ENCODE measurements around the gene ARHGAP30.

Gene ARHGAP30

DNA sequence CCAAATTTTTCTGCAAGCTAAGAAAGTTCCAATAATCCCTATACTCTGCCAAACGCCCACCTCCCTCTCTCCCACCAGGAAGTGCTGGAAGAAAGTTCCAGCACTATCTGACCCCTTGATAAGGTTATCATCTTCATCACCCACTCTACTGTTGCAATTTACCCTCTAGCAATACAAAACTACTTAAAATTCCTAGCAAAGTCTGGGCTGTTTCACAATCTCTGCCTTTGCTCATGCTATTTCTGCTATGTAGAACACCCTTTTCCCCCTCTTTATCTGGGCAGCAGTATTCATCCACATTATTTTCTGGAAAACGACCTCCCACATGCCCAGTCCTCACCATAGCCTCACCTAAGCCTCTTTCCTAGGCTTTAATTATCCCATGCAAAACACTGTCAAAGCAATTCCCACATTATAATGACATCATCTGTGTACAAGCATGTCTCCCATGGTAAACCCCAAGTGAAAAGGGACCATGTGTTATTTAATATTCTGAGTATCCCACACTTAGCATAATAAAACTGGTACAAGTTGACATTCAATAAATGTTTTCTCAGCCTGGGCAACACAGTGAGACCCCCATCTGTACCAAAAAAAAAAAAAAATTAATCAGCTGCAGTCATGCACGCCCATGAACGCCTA lies 60.7 kb downstream of the ARHGAP30 start:
- no peaks in the 10 kb centered on the region for H4K20me1 ChIP-seq (ENCODE audit: insufficient read depth, low read length)
- peaks cover 34% of the 10 kb centered on the region for H3K79me2 ChIP-seq (ENCODE audit: insufficient read depth, low read length)
- TF ChIP-seq EZH2 (IDR thresholded peaks at IDR 0.05; ENCODE audit: borderline replicate concordance, low read length), result no peak
- TF ChIP-seq, protein P1, sequence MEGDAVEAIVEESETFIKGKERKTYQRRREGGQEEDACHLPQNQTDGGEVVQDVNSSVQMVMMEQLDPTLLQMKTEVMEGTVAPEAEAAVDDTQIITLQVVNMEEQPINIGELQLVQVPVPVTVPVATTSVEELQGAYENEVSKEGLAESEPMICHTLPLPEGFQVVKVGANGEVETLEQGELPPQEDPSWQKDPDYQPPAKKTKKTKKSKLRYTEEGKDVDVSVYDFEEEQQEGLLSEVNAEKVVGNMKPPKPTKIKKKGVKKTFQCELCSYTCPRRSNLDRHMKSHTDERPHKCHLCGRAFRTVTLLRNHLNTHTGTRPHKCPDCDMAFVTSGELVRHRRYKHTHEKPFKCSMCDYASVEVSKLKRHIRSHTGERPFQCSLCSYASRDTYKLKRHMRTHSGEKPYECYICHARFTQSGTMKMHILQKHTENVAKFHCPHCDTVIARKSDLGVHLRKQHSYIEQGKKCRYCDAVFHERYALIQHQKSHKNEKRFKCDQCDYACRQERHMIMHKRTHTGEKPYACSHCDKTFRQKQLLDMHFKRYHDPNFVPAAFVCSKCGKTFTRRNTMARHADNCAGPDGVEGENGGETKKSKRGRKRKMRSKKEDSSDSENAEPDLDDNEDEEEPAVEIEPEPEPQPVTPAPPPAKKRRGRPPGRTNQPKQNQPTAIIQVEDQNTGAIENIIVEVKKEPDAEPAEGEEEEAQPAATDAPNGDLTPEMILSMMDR (IDR thresholded peaks at IDR 0.05; ENCODE audit: low read length), result no peak
- H3K27ac ChIP-seq (ENCODE audit: low read depth, low read length, poor library complexity, severe bottlenecking), result no peak overlapping the region
- H3K4me1 ChIP-seq (ENCODE audit: insufficient read depth, low read length, severe bottlenecking), result peaks cover 21% of the 10 kb centered on the region
- no peak overlapping the region for H2AFZ ChIP-seq (ENCODE audit: low read length)
- H3K9ac ChIP-seq (ENCODE audit: low read length), result no peak overlapping the region
- H3K9me2 ChIP-seq (ENCODE audit: low read depth, low read length), result no peaks in the 10 kb centered on the region
- 0 out of 2 replicates have a peak, but pooled peaks cover 3% of the 10 kb centered on the region for H3K36me3 ChIP-seq (ENCODE audit: insufficient read depth, low read length)
- H3K9me3 ChIP-seq (ENCODE audit: low read length), result no peaks in the 10 kb centered on the region
- no peak overlapping the region for H3K4me2 ChIP-seq (ENCODE audit: low read length)
- no peak overlapping the region for H3K4me3 ChIP-seq (ENCODE audit: low read depth, low read length, poor library complexity, severe bottlenecking)
- no peaks in the 10 kb centered on the region for H3K27me3 ChIP-seq (ENCODE audit: insufficient read depth, low read length)
- H3F3A ChIP-seq (ENCODE audit: insufficient read depth, low read length), result no peaks in the 10 kb centered on the region

DNA sequence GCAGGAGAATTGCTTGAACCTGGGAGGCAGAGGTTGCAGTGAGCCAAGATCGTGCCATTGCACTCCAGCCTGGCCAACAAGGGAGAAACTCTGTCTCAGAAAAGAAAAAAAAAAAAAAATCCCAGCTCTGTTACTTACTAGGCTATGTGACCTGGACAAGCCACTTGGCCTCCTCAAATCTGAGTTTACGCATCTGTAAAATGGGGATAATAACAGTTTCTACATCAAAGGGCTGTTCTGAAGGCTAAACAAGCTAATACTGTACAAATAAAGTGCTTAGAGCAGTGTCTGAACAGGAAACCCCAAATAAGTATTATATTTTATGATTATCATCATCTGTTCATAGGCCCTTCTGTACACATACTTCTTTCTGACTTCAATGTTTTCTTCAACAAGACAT lies 62.3 kb downstream of the ARHGAP30 start:
- peaks cover 6% of the 10 kb centered on the region for H3K4me1 ChIP-seq (ENCODE audit: insufficient read depth, low read length, severe bottlenecking)

DNA sequence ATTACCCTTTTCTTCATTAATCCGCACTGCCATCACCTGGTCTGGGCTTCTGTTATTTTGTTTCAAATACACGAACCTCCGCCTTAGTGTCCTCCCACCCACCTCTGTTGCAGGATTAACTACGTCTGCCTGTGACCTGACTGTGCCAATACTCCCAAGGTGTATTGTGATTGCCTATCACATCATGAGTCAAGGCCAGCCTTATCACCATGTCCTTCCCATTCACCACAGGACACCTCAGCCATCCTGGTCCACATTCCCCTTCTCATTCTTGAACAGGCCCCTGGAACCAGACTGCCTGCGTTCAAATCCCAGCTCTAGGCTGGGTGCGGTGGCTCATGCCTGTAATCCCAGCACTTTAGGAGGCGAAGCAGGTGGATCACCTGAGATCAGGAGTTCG lies 63.1 kb downstream of the ARHGAP30 start:
- Histone ChIP-seq H2AFZ (ENCODE audit: low read length) (no peak overlapping the region), H4K20me1 (ENCODE audit: insufficient read depth, low read length) (no peaks in the 10 kb centered on the region), H3F3A (ENCODE audit: insufficient read depth, low read length) (0 out of 2 replicates have a peak, but pooled peaks cover 5% of the 10 kb centered on the region), H3K27ac (ENCODE audit: low read depth, low read length, poor library complexity, severe bottlenecking) (no peak overlapping the region), H3K36me3 (ENCODE audit: insufficient read depth, low read length) (peaks cover 8% of the 10 kb centered on the region; the same call in 1 of the 2 replicates), H3K9me3 (ENCODE audit: low read length) (no peaks in the 10 kb centered on the region), H3K4me1 (ENCODE audit: insufficient read depth, low read length, severe bottlenecking) (no peaks in the 10 kb centered on the region), H3K9ac (ENCODE audit: low read length) (no peak overlapping the region), H3K4me3 (ENCODE audit: low read depth, low read length, poor library complexity, severe bottlenecking) (no peak overlapping the region), H3K27me3 (ENCODE audit: insufficient read depth, low read length) (no peaks in the 10 kb centered on the region), H3K4me2 (ENCODE audit: low read length) (no peak overlapping the region), H3K79me2 (ENCODE audit: insufficient read depth, low read length) (0 out of 2 replicates have a peak, but pooled peaks cover 18% of the 10 kb centered on the region), H3K9me2 (ENCODE audit: low read depth, low read length) (no peaks in the 10 kb centered on the region)
- TF ChIP-seq, protein P1 (IDR thresholded peaks at IDR 0.05; ENCODE audit: low read length), result no peak
- TF ChIP-seq EZH2 (IDR thresholded peaks at IDR 0.05; ENCODE audit: borderline replicate concordance, low read length), result no peak

More for the DNA sequence above, 62.3 kb downstream of the ARHGAP30 start:
- Histone ChIP-seq H3K9ac (ENCODE audit: low read length) (no peak overlapping the region), H3F3A (ENCODE audit: insufficient read depth, low read length) (0 out of 2 replicates have a peak, but pooled peaks cover 4% of the 10 kb centered on the region), H3K4me2 (ENCODE audit: low read length) (no peak overlapping the region), H3K79me2 (ENCODE audit: insufficient read depth, low read length) (peaks cover 25% of the 10 kb centered on the region; the same call in 1 of the 2 replicates), H4K20me1 (ENCODE audit: insufficient read depth, low read length) (no peaks in the 10 kb centered on the region), H3K27me3 (ENCODE audit: insufficient read depth, low read length) (no peaks in the 10 kb centered on the region), H3K36me3 (ENCODE audit: insufficient read depth, low read length) (peaks cover 6% of the 10 kb centered on the region; the same call in 1 of the 2 replicates), H3K9me3 (ENCODE audit: low read length) (no peaks in the 10 kb centered on the region), H3K9me2 (ENCODE audit: low read depth, low read length) (no peaks in the 10 kb centered on the region), H3K27ac (ENCODE audit: low read depth, low read length, poor library complexity, severe bottlenecking) (no peak overlapping the region), H2AFZ (ENCODE audit: low read length) (no peak overlapping the region), H3K4me3 (ENCODE audit: low read depth, low read length, poor library complexity, severe bottlenecking) (no peak overlapping the region)
- TF ChIP-seq, protein P1 (IDR thresholded peaks at IDR 0.05; ENCODE audit: low read length), result no peak
- TF ChIP-seq EZH2 (IDR thresholded peaks at IDR 0.05; ENCODE audit: borderline replicate concordance, low read length), result no peak

Measured in OCI-LY1 (cell line).